H9 (cell line): ENCODE data around the gene SPEM3. TPM values are rescaled to one million over a fixed set of nuclear protein-coding genes. Genes with fewer than 3 reads are reported as not detected.

Experiments
- DNase-seq: peaks from one replicate; pipeline ENCODE4 v3.0.0-alpha.2; 2017
- H2AFZ ChIP-seq: one replicate; pipeline ENCODE4 v1.6.1; 2013; ENCODE audit warnings: mild to moderate bottlenecking, low read length, control low read depth, moderate library complexity
- H2AK5ac ChIP-seq: 2 replicates; pipeline ENCODE4 v1.6.1; 2013; ENCODE audit warnings: low read length, control low read depth, mixed read lengths; ENCODE audit not compliant: insufficient read length
- H2BK120ac ChIP-seq: one replicate; pipeline ENCODE4 v1.6.1; 2013; ENCODE audit warnings: low read depth, mild to moderate bottlenecking, low read length, control low read depth, inconsistent platforms; ENCODE audit not compliant: poor library complexity, severe bottlenecking
- H2BK12ac ChIP-seq: 2 replicates; pipeline ENCODE4 v1.6.1; 2013; ENCODE audit warnings: low read length, control low read depth, mixed read lengths, low read depth; ENCODE audit not compliant: insufficient read length
- H2BK15ac ChIP-seq: 2 replicates; pipeline ENCODE4 v1.6.1; 2013; ENCODE audit warnings: low read depth, low read length, control low read depth
- H2BK20ac ChIP-seq: one replicate; pipeline ENCODE4 v1.6.1; 2013; ENCODE audit warnings: low read depth, mild to moderate bottlenecking, low read length, control low read depth, inconsistent platforms; ENCODE audit not compliant: poor library complexity, severe bottlenecking
- H2BK5ac ChIP-seq: 2 replicates; pipeline ENCODE4 v1.6.1; 2013; ENCODE audit warnings: low read length, control low read depth, mixed read lengths; ENCODE audit not compliant: insufficient read length
- H3K14ac ChIP-seq: 2 replicates; pipeline ENCODE4 v1.6.1; 2013; ENCODE audit warnings: low read length, control low read depth; ENCODE audit not compliant: insufficient read depth
- H3K18ac ChIP-seq: 2 replicates; pipeline ENCODE4 v1.6.1; 2013; ENCODE audit warnings: low read depth, mild to moderate bottlenecking, mixed read lengths, low read length, control low read depth; ENCODE audit not compliant: insufficient read length
- H3K23ac ChIP-seq: 2 replicates; pipeline ENCODE4 v1.6.1; 2013; ENCODE audit warnings: low read length, control low read depth, mixed read lengths, low read depth; ENCODE audit not compliant: insufficient read length
- H3K23me2 ChIP-seq: 2 replicates; pipeline ENCODE4 v1.6.1; 2013; ENCODE audit warnings: low read depth, mild to moderate bottlenecking, mixed read lengths, low read length, control low read depth; ENCODE audit not compliant: insufficient read length, poor library complexity, severe bottlenecking
- H3K27ac ChIP-seq: 2 replicates; pipeline ENCODE4 v1.5.1; 2013; ENCODE audit warnings: low read length, control low read depth, mixed read lengths, low read depth; ENCODE audit not compliant: insufficient read length
- H3K27me3 ChIP-seq: 2 replicates; pipeline ENCODE4 v1.6.1; 2013; ENCODE audit warnings: low read length, control low read depth, inconsistent platforms; ENCODE audit not compliant: insufficient read depth
- H3K4ac ChIP-seq: 2 replicates; pipeline ENCODE4 v1.6.1; 2013; ENCODE audit warnings: low read depth, mild to moderate bottlenecking, control low read depth, inconsistent platforms, low read length, moderate library complexity
- H3K4me1 ChIP-seq: 2 replicates; pipeline ENCODE4 v1.6.1; 2013; ENCODE audit warnings: low read length, control low read depth, inconsistent platforms; ENCODE audit not compliant: insufficient read depth
- H3K4me2 ChIP-seq: 2 replicates; pipeline ENCODE4 v1.6.1; 2013; ENCODE audit warnings: low read length, control low read depth, mixed read lengths; ENCODE audit not compliant: insufficient read length, insufficient read depth
- H3K56ac ChIP-seq: 2 replicates; pipeline ENCODE4 v1.6.1; 2013; ENCODE audit warnings: low read depth, mild to moderate bottlenecking, mixed read lengths, low read length, control low read depth; ENCODE audit not compliant: insufficient read length
- H3K79me1 ChIP-seq: 2 replicates; pipeline ENCODE4 v1.6.1; 2013; ENCODE audit warnings: low read depth, mild to moderate bottlenecking, moderate library complexity, low read length, control low read depth, inconsistent platforms; ENCODE audit not compliant: insufficient read depth, poor library complexity, severe bottlenecking
- H3K79me2 ChIP-seq: 2 replicates; pipeline ENCODE4 v1.6.1; 2013; ENCODE audit warnings: low read length, control low read depth, inconsistent platforms; ENCODE audit not compliant: insufficient read depth
- H3K9ac ChIP-seq: 2 replicates; pipeline ENCODE4 v1.6.1; 2013; ENCODE audit warnings: low read length, control low read depth, mixed read lengths; ENCODE audit not compliant: insufficient read length; ENCODE audit errors: extremely low read depth
- H3K9me3 ChIP-seq: one replicate; pipeline ENCODE4 v1.6.1; 2013; ENCODE audit warnings: low read depth, low read length, inconsistent platforms; ENCODE audit not compliant: control insufficient read depth
- H3T11ph ChIP-seq: one replicate; pipeline ENCODE4 v1.6.1; 2013; ENCODE audit warnings: mild to moderate bottlenecking, low read length, control low read depth, inconsistent platforms
- H4K20me1 ChIP-seq: one replicate; pipeline ENCODE4 v1.6.1; 2013; ENCODE audit not compliant: control insufficient read depth, insufficient read length, insufficient read depth
- H4K5ac ChIP-seq: 2 replicates; pipeline ENCODE4 v1.6.1; 2013; ENCODE audit warnings: low read depth, mild to moderate bottlenecking, mixed read lengths, low read length, control low read depth; ENCODE audit not compliant: insufficient read length
- H4K8ac ChIP-seq: replicated peaks from 2 replicates; pipeline ENCODE4 v1.6.1; 2013; ENCODE audit warnings: low read length, control low read depth, mixed read lengths, low read depth; ENCODE audit not compliant: insufficient read length
- H4K91ac ChIP-seq: 2 replicates; pipeline ENCODE4 v1.6.1; 2013; ENCODE audit warnings: low read depth, mild to moderate bottlenecking, moderate library complexity, mixed read lengths, low read length, control low read depth; ENCODE audit not compliant: insufficient read length
- H3K27ac Mint-ChIP-seq, 3 experiments: 2 replicates in 2 of 3; 3 replicates in 1 of 3; pipeline ENCODE4 v1.8.0; 2020 to 2021; ENCODE audit warnings: mixed read lengths in 3 of 3, mild to moderate bottlenecking in 1 of 3, moderate library complexity in 1 of 3
- H3K27me3 Mint-ChIP-seq: 2 replicates; pipeline ENCODE4 v1.8.0; 2021; ENCODE audit warnings: low read depth, mild to moderate bottlenecking, moderate library complexity, mixed read lengths
- H3K36me3 Mint-ChIP-seq, 3 experiments: 2 replicates in 2 of 3; 3 replicates in 1 of 3; pipeline ENCODE4 v1.8.0; 2020 to 2021; ENCODE audit warnings: low read depth in 3 of 3, mixed read lengths in 3 of 3; ENCODE audit not compliant: insufficient read depth in 1 of 3
- H3K4me1 Mint-ChIP-seq, 2 experiments: 2 replicates each; pipeline ENCODE4 v1.8.0; 2020; ENCODE audit warnings: mixed read lengths in 2 of 2
- H3K4me3 Mint-ChIP-seq, 2 experiments: 2 replicates in 1 of 2; 3 replicates in 1 of 2; pipeline ENCODE4 v1.8.0; 2020 to 2021; ENCODE audit warnings: mild to moderate bottlenecking in 2 of 2, mixed read lengths in 2 of 2, moderate library complexity in 1 of 2
- H3K9me3 Mint-ChIP-seq, 2 experiments: 2 replicates in 1 of 2; 3 replicates in 1 of 2; pipeline ENCODE4 v1.8.0; 2020; ENCODE audit warnings: mild to moderate bottlenecking in 2 of 2, mixed read lengths in 2 of 2, moderate library complexity in 1 of 2
- CTCF ChIP-seq: fragments of 200-600 bp; sonication (generic); conservative IDR thresholded peaks from 3 replicates; pipeline ENCODE4 v1.8.0; 2021; ENCODE audit warnings: antibody characterized with exemption, mild to moderate bottlenecking
- WGBS: extraction: QIAGEN DNeasy Blood & Tissue Kit; methylation state at CpG from one replicate; pipeline ENCODE4 v1.1.7; 2013; ENCODE audit warnings: missing lambda C conversion rate, low lambda C conversion rate, mixed read lengths; ENCODE audit not compliant: insufficient read length; ENCODE audit errors: extremely low coverage; 5-methylcytosine and 5-hydroxymethylcytosine counted together
- total RNA-seq: library from RNA; stranded (reverse); gene quantifications from 2 replicates; pipeline ENCODE4 v1.2.1, GENCODE V29; 2021

The SPEM3 gene
- total RNA-seq, 1 experiment from 2014 or later = not detected

- no CpG with 5 or more reads among the region's 10 CpGs for WGBS
- H3K79me2 ChIP-seq = no peaks in the 10 kb centered on the region
- peaks cover 17% of the 10 kb centered on the region for H3K27me3 Mint-ChIP-seq
- no peak overlapping the region for H4K8ac ChIP-seq
- H2BK20ac ChIP-seq = no peak overlapping the region
- H4K5ac ChIP-seq = no peak overlapping the region
- H3K4ac ChIP-seq = no peak overlapping the region
- no peaks in the 10 kb centered on the region for H3K36me3 Mint-ChIP-seq
- no peak overlapping the region for H3K56ac ChIP-seq
- H3K9me3 ChIP-seq = no peaks in the 10 kb centered on the region
- H2BK5ac ChIP-seq = no peak overlapping the region
- H3K27ac ChIP-seq = no peak overlapping the region
- no peak overlapping the region; the same call in 1 of the 2 replicates for H3K14ac ChIP-seq
- no peak overlapping the region for H3K9ac ChIP-seq
- no peak overlapping the region for H3K4me2 ChIP-seq
- no peak for DNase-seq
- no peak overlapping the region for H2BK15ac ChIP-seq
- H3T11ph ChIP-seq = no peak overlapping the region
- TF ChIP-seq CTCF = no peak
- no peaks in the 10 kb centered on the region for H4K20me1 ChIP-seq
- H3K27ac Mint-ChIP-seq = peak overlapping the region in 1 of 3 experiments; percentile 83; a peak in 1 of 7 replicates
- no peak overlapping the region for H2BK120ac ChIP-seq
- no peaks in the 10 kb centered on the region for H3K23me2 ChIP-seq
- H3K9me3 Mint-ChIP-seq = no peaks in the 10 kb centered on the region; a peak in 1 of 5 replicates
- H3K23ac ChIP-seq = no peak overlapping the region
- H2AFZ ChIP-seq = no peak overlapping the region
- no peaks in the 10 kb centered on the region for H3K79me1 ChIP-seq
- H3K4me1 Mint-ChIP-seq = no peaks in the 10 kb centered on the region
- H2AK5ac ChIP-seq = no peak overlapping the region
- no peak overlapping the region for H3K4me3 Mint-ChIP-seq
- no peak overlapping the region for H2BK12ac ChIP-seq
- no peak overlapping the region for H3K18ac ChIP-seq
- no peaks in the 10 kb centered on the region; the same call in 1 of the 2 replicates for H3K27me3 ChIP-seq
- H4K91ac ChIP-seq = no peak overlapping the region
- H3K4me1 ChIP-seq = no peaks in the 10 kb centered on the region
These were observed 1.1 kb downstream of the SPEM3 start for GRCh38 chr17:7429722-7430121.
